HCT116 (cell line): Measurements from ENCODE around the gene XRCC3.

ENCODE experiments used
- CEBPB ChIP-seq: IDR thresholded peaks from 2 replicates; pipeline ENCODE4 v1.6.1; 2012; ENCODE audit warnings: low read depth
- CTCF ChIP-seq, 3 experiments: fragments of 200-600 bp in 1 of 3; sonication (generic) in 1 of 3; IDR thresholded peaks in 2 of 3; conservative IDR thresholded peaks in 1 of 3; 2 replicates each; pipeline ENCODE4 v1.5.1; 2012 to 2017; ENCODE audit warnings: low read depth in 2 of 3, low read length in 2 of 3, antibody characterized with exemption in 1 of 3, borderline replicate concordance in 1 of 3, control low read depth in 1 of 3, mild to moderate bottlenecking in 1 of 3, mixed read lengths in 1 of 3, mixed run types in 1 of 3, moderate library complexity in 1 of 3; ENCODE audit not compliant: insufficient read depth in 1 of 3
- EZH2 ChIP-seq: fragments of 200-600 bp; sonication (generic); IDR thresholded peaks from 2 replicates; pipeline ENCODE4 v1.6.1; 2017; ENCODE audit warnings: antibody characterized with exemption, mixed run types
- EZH2phosphoT487 ChIP-seq: fragments of 200-600 bp; IDR thresholded peaks from 2 replicates; pipeline ENCODE4 v1.6.1; 2018; ENCODE audit warnings: antibody characterized with exemption, borderline replicate concordance
- FOSL1 ChIP-seq: IDR thresholded peaks from 2 replicates; pipeline ENCODE4 v1.6.1; 2012; ENCODE audit warnings: low read depth
- POLR2A ChIP-seq: IDR thresholded peaks from 2 replicates; pipeline ENCODE4 v1.7.0; 2011; ENCODE audit warnings: borderline replicate concordance; ENCODE audit not compliant: insufficient read depth, insufficient read length; ENCODE audit errors: extremely low read depth
- POLR2AphosphoS5 ChIP-seq: IDR thresholded peaks from 2 replicates; pipeline ENCODE4 v1.6.1; 2011; ENCODE audit warnings: mild to moderate bottlenecking, low read depth, low read length, moderate library complexity
- ZNF274 ChIP-seq: fragments of 200-500 bp; sonication (Bioruptor generic); IDR thresholded peaks from 2 replicates; pipeline ENCODE4 v1.6.1; 2014; ENCODE audit warnings: mild to moderate bottlenecking, low read depth, low read length, inconsistent platforms
- TF ChIP-seq, protein P1 (sequence below): IDR thresholded peaks from 2 replicates; pipeline ENCODE4 v1.6.1; 2012; ENCODE audit warnings: low read depth
- TF ChIP-seq, protein P2 (sequence below): IDR thresholded peaks from 2 replicates; pipeline ENCODE4 v1.6.1; 2011; ENCODE audit warnings: mild to moderate bottlenecking, low read length, moderate library complexity; ENCODE audit not compliant: insufficient replicate concordance; ENCODE audit errors: extremely low read depth
- TF ChIP-seq, protein P3 (sequence below): IDR thresholded peaks from 2 replicates; pipeline ENCODE4 v1.6.1; 2012

DNA sequence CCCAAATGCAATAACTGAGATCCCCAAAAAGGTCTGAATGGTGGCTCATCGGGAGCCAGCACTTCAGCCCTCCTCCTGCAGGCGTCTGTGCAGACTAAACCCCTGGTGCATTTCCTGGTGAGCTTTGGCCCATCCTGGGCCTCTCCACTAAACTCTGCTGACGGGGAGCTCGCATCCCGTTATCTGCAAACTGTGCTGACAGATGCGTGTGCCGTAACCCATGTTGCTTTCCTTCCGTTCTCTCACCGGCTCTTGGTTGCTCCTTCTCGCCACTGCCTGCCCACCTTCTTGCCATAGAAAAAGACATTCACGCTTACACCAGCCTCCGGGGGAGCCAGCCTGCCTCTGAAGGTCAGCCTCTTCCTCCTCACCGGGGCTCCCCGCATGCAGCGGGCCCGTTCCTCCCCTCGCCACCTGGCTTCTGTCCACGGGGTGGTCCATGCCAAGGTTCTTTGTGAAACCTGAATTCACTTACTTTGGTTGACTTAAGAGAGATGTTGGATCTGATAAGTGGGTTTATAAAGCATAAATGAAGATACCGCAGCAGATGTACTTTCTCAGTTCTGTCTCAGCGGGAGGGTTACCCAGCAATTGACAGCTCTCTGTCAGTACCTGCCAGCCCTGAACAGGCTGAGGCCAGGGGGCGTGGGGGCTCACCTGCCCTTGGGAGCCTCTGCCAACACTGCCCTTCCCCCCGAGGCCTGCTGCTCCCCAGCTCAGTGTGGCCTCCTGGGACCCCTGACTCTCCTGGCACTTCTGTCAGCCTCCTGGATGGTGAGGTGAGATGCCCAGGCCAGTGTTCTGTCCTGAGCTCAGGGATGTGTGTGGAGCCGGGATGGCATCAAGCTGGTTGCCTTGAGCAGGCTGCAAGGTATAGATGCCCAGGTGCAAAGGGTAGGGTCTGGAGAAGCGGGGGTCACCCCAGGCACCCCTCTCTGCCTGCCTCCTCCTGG, 14.5 kb upstream of the XRCC3 start:
- no peak for TF ChIP-seq CTCF (IDR thresholded peaks at IDR 0.05 in 2 of 3, conservative IDR thresholded peaks at IDR 0.05 in 1 of 3; ENCODE audit: borderline replicate concordance in 1 of 3, insufficient read depth in 1 of 3, low read depth in 2 of 3, low read length in 2 of 3)
- TF ChIP-seq, protein P1, sequence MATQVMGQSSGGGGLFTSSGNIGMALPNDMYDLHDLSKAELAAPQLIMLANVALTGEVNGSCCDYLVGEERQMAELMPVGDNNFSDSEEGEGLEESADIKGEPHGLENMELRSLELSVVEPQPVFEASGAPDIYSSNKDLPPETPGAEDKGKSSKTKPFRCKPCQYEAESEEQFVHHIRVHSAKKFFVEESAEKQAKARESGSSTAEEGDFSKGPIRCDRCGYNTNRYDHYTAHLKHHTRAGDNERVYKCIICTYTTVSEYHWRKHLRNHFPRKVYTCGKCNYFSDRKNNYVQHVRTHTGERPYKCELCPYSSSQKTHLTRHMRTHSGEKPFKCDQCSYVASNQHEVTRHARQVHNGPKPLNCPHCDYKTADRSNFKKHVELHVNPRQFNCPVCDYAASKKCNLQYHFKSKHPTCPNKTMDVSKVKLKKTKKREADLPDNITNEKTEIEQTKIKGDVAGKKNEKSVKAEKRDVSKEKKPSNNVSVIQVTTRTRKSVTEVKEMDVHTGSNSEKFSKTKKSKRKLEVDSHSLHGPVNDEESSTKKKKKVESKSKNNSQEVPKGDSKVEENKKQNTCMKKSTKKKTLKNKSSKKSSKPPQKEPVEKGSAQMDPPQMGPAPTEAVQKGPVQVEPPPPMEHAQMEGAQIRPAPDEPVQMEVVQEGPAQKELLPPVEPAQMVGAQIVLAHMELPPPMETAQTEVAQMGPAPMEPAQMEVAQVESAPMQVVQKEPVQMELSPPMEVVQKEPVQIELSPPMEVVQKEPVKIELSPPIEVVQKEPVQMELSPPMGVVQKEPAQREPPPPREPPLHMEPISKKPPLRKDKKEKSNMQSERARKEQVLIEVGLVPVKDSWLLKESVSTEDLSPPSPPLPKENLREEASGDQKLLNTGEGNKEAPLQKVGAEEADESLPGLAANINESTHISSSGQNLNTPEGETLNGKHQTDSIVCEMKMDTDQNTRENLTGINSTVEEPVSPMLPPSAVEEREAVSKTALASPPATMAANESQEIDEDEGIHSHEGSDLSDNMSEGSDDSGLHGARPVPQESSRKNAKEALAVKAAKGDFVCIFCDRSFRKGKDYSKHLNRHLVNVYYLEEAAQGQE = no peak
- TF ChIP-seq, protein P2, sequence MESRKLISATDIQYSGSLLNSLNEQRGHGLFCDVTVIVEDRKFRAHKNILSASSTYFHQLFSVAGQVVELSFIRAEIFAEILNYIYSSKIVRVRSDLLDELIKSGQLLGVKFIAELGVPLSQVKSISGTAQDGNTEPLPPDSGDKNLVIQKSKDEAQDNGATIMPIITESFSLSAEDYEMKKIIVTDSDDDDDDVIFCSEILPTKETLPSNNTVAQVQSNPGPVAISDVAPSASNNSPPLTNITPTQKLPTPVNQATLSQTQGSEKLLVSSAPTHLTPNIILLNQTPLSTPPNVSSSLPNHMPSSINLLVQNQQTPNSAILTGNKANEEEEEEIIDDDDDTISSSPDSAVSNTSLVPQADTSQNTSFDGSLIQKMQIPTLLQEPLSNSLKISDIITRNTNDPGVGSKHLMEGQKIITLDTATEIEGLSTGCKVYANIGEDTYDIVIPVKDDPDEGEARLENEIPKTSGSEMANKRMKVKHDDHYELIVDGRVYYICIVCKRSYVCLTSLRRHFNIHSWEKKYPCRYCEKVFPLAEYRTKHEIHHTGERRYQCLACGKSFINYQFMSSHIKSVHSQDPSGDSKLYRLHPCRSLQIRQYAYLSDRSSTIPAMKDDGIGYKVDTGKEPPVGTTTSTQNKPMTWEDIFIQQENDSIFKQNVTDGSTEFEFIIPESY = no peak
- no peak for TF ChIP-seq POLR2AphosphoS5
- no peak for TF ChIP-seq POLR2A
- TF ChIP-seq EZH2phosphoT487 = no peak
- TF ChIP-seq EZH2 = no peak
- TF ChIP-seq FOSL1 = no peak
- TF ChIP-seq ZNF274 = no peak
- TF ChIP-seq, protein P3, sequence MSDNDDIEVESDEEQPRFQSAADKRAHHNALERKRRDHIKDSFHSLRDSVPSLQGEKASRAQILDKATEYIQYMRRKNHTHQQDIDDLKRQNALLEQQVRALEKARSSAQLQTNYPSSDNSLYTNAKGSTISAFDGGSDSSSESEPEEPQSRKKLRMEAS = no peak
- TF ChIP-seq CEBPB = no peak
